ENCODE measurements around the gene GCGR. TPM values are rescaled to one million over a fixed set of nuclear protein-coding genes. Genes with fewer than 3 reads are reported as not detected.
A peak's percentile ranks its signal among the peaks of the same experiment; 100 is the strongest.

GCGR gene
- total RNA-seq, 4 donors from 2014 or later = 0.47 TPM; not detected in 3

GRCh38 chr17:81824595-81824994 is 20.6 kb downstream of the GCGR start:
- TF ChIP-seq POLR2A (IDR thresholded peaks at IDR 0.05) (no peak), CTCF (IDR thresholded peaks at IDR 0.05) (no peak), EP300 (IDR thresholded peaks at IDR 0.05) (no peak), POLR2AphosphoS5 (IDR thresholded peaks at IDR 0.05) (no peak)
- Histone ChIP-seq H3K27me3 (peaks cover 6% of the 10 kb centered on the region), H3K4me3 (no peak overlapping the region), H3K9me3 (no peaks in the 10 kb centered on the region), H3K36me3 (peaks cover 0 to 28% of the 10 kb centered on the region in 2 donors), H3K4me1 (peaks cover 0 to 52% (median 11%) of the 10 kb centered on the region in 3 donors), H3K27ac (no peak overlapping the region)
- no peak for ATAC-seq
- no CpG with 5 or more reads among the region's 11 CpGs for WGBS, 2 donors (ENCODE audit: low coverage in 1 of 2)

GRCh38 chr17:81825841-81826466 is 22.0 kb downstream of the GCGR start:
- ATAC-seq = no peak
- Histone ChIP-seq H3K4me3 (no peak overlapping the region), H3K27me3 (no peaks in the 10 kb centered on the region), H3K27ac (no peak overlapping the region), H3K9me3 (no peaks in the 10 kb centered on the region), H3K4me1 (peaks cover 0 to 62% (median 11%) of the 10 kb centered on the region in 3 donors), H3K36me3 (peaks cover 0 to 28% of the 10 kb centered on the region in 2 donors)
- 79 to 83% methylated on average over 1 to 8 of the region's 11 CpGs for WGBS, 2 donors (ENCODE audit: low coverage in 1 of 2)
- TF ChIP-seq EP300 (IDR thresholded peaks at IDR 0.05) (no peak), POLR2AphosphoS5 (IDR thresholded peaks at IDR 0.05) (no peak), CTCF (IDR thresholded peaks at IDR 0.05) (no peak), POLR2A (IDR thresholded peaks at IDR 0.05) (no peak)

GRCh38 chr17:81828656-81829055 is 24.7 kb downstream of the GCGR start:
- H3K9me3 ChIP-seq = no peaks in the 10 kb centered on the region
- TF ChIP-seq POLR2AphosphoS5 (IDR thresholded peaks at IDR 0.05) = no peak
- no peak overlapping the region for H3K27ac ChIP-seq
- H3K4me1 ChIP-seq = peaks cover 0 to 58% (median 10%) of the 10 kb centered on the region in 3 donors
- H3K36me3 ChIP-seq = peaks cover 0 to 11% of the 10 kb centered on the region in 2 donors
- H3K27me3 ChIP-seq = no peaks in the 10 kb centered on the region
- no peak for ATAC-seq
- H3K4me3 ChIP-seq = no peak overlapping the region
- WGBS, 2 donors (ENCODE audit: low coverage in 1 of 2) = 40 to 60% methylated on average over 3 to 7 of the region's 7 CpGs

GRCh38 chr17:81829858-81830257 is 25.9 kb downstream of the GCGR start:
- Histone ChIP-seq H3K4me1 (peaks cover 0 to 68% (median 16%) of the 10 kb centered on the region in 3 donors), H3K36me3 (no peaks in the 10 kb centered on the region), H3K27ac (no peak overlapping the region), H3K9me3 (no peaks in the 10 kb centered on the region), H3K27me3 (no peaks in the 10 kb centered on the region), H3K4me3 (no peak overlapping the region)
- no peak for ATAC-seq
- TF ChIP-seq POLR2A (IDR thresholded peaks at IDR 0.05) (no peak), CTCF (IDR thresholded peaks at IDR 0.05) (no peak), EP300 (IDR thresholded peaks at IDR 0.05) (no peak), POLR2AphosphoS5 (IDR thresholded peaks at IDR 0.05) (no peak)
- WGBS, 2 donors (ENCODE audit: low coverage in 1 of 2) = 40% methylated on average over 1 of the region's 6 CpGs; no CpG with 5 or more reads in 1 of the 2 donors

- H3K27me3 ChIP-seq = no peaks in the 10 kb centered on the region
- H3K4me1 ChIP-seq = peaks cover 0 to 57% (median 16%) of the 10 kb centered on the region in 3 donors
- ATAC-seq = no peak
- H3K36me3 ChIP-seq = no peaks in the 10 kb centered on the region
- H3K9me3 ChIP-seq = no peaks in the 10 kb centered on the region
- 70 to 80% methylated on average over 1 to 7 of the region's 7 CpGs for WGBS, 2 donors (ENCODE audit: low coverage in 1 of 2)
- peak overlapping the region in 3 of 4 donors; percentile 91 to 95 (median 93) for H3K27ac ChIP-seq
- TF ChIP-seq POLR2A (IDR thresholded peaks at IDR 0.05) (no peak), CTCF (IDR thresholded peaks at IDR 0.05) (no peak), EP300 (IDR thresholded peaks at IDR 0.05) (no peak), POLR2AphosphoS5 (IDR thresholded peaks at IDR 0.05) (no peak)
- peak overlapping the region in 1 of 2 donors; percentile 92 for H3K4me3 ChIP-seq
Measured at GRCh38 chr17:81831563-81831956, 27.6 kb downstream of the GCGR start.
